Hematopoietic multipotent progenitor cell treated with erythropoietin and hydrocortisone succinate and interleukin-3 and kit ligand, for 8 days (in vitro differentiated cells): ENCODE measurements around the gene C19orf38.
A peak's percentile ranks its signal among the peaks of the same experiment; 100 is the strongest.

Experiments used
- DNase-seq: peaks from one replicate; pipeline ENCODE4 v3.0.0-alpha.2; 2015

C19orf38 gene

DNA sequence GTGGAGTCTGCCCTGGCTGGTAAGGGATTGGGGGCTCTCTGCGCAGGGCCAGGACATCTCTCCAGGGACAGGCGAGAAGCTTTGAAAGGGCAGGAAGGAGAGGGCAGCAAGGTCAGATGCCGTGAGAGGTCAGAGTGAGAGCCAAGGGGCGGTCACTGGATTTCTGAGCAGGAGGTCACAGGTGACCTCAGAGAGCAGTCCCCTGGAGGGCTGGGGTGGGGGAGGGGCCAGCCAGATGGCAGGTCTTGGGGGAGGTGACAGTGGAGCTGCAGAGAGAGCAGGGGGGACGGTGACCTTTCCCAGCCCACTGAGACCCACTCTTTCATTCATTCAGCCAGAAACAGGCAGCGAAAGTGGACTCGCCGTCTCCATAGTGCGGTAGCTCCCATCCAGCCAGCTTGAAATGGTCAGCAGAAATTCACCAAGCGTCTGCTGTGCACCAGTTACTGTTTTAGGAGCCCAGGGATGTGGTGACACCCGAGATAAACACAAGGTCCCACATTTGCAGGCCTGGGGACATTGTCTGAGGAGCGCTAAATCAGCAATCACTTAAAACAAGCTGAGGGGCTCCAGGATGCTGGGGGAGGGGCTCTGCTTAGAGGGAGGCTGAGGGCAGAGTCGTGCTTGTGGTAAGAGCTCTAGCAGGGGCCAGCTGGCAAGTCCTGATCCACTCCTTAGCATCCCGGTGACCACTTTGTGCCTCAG lies 33.3 kb downstream of the C19orf38 start:
- no peak for DNase-seq

GRCh38 chr19:10882108-10882457 lies 33.9 kb downstream of the C19orf38 start:
- no peak for DNase-seq

- peak; percentile 32 for DNase-seq
Observed at GRCh38 chr19:10884274-10884673, 36.1 kb downstream of the C19orf38 start.

DNA sequence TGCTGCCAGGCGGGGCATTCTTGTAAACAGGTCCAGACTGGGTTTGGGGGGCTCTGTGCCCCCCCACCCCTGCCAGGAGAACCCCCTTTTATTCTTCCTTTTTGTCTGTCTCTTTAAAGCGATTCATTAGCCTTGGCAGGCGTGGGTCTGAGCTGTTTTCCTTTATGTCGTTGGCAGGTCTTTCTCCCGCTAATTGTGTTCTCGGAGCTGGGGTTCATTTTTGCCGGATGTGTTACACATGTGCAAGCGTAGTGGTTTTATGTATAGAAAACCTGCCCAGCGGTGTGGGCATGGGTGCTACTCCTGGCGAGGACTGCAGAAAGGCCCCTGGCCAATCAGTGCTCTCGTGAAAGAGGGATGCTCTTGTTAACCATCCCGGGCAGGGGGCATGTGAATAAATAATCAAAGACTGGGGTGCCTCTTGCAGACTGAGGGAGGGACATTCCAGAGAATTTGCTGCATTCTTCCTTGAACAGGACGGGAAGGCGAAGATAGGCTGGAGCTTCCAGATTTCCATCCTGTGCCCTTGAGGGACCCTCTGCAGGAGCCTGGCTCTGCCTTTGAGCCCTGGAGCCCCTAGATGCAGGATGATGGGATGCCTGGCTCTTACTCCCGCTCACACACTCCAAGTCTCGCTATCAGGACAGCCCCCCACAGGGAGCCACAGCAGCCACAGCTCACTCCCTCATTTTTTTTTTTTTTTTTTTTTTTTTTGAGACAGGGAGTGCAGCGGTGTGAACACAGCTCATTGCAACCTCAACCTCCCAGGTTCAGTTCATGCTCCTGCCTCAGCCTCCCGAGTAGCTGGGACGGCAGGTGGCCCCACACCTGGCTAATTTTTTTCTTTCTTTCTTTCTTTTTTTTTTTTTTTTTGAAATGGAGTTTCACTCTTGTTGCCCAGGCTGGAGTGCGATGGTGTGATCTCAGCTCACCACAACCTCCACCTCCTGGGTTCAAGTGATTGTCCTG lies 37.3 kb downstream of the C19orf38 start:
- DNase-seq = no peak

- DNase-seq = no peak
Observed at GRCh38 chr19:10887616-10888367, 39.6 kb downstream of the C19orf38 start.

GRCh38 chr19:10888421-10888866 lies 40.2 kb downstream of the C19orf38 start:
- no peak for DNase-seq

DNA sequence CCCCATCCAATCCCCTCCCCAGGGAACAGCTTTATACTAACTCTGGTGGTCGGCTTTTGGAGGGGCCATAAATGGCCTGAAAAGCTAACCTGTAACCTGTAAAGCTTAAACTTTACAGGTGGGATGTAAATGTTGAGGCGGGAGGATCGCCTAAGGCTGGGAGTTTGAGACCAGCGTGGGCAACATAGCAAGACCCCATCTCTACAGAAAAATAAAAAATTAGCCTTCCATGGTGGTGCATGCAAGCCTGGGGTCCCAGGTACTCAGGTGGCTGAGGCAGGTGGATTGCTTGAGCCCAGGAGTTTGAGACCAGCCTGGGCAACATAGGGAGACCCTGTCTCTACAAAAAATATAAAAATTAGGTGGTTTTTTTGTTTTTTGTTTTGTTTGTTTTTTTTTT lies 41.7 kb downstream of the C19orf38 start:
- DNase-seq = no peak

- no peak for DNase-seq
Observed at GRCh38 chr19:10891405-10892086, 43.3 kb downstream of the C19orf38 start.

DNA sequence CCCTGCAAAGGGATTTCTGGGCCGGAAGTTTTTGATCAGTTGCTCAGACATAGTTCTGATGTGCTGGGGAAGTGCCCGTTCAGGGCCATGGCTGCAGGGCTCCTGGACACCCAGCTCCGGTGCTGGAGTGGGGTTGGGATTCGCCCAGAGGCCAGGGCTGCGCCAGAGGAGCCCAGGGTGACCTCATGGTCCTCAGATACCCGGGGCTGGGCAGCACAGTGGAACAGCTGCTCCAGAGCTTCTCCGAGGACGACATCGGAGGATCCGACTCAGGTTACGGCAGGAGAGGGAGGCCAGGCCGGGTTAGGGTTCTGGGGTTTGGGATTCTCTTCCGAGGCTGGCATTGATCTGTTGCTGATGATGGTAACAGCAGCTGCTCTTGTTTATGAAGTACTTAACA lies 44.0 kb downstream of the C19orf38 start:
- DNase-seq = no peak

GRCh38 chr19:10894911-10895213 lies 46.6 kb downstream of the C19orf38 start:
- DNase-seq = no peak

DNA sequence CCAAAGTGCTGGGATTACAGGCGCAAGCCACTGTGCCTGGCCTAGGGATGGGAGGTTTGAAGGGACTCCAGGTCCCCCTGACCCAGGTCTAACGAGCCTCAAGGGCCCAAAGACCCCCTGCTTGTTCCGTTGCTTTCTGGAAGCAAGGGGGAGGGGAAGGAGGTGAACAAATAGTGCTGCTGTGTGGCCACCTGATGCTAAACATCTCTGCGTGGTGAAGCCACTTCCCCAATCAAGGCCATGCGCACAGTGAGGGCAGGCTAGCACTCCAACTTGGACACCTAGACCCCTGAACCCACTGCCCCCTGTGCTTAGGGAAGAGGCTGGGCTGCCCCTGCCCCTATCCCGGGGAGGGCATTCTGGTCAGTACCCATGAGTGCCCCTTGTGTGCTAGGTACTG lies 47.1 kb downstream of the C19orf38 start:
- no peak for DNase-seq

DNA sequence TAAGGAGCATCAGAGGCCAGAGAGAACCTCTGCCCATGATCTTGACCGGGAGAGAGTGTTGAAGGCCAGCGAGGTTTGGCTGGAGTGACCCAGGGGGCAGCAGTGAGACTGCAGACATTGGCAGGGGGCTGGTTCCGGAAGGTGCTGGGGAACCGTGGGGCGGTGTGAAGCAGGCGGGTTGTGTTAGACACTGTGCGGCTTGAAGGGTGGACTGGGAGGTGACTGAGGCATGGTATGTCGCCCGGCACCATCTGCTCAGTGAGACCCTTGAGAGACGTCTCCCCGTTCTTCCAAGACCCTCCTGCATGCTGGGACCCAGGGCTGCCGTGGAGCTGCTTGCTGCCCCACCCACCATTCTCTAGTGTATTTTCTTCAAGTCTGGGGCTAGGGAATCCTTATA lies 47.7 kb downstream of the C19orf38 start:
- no peak for DNase-seq

DNA sequence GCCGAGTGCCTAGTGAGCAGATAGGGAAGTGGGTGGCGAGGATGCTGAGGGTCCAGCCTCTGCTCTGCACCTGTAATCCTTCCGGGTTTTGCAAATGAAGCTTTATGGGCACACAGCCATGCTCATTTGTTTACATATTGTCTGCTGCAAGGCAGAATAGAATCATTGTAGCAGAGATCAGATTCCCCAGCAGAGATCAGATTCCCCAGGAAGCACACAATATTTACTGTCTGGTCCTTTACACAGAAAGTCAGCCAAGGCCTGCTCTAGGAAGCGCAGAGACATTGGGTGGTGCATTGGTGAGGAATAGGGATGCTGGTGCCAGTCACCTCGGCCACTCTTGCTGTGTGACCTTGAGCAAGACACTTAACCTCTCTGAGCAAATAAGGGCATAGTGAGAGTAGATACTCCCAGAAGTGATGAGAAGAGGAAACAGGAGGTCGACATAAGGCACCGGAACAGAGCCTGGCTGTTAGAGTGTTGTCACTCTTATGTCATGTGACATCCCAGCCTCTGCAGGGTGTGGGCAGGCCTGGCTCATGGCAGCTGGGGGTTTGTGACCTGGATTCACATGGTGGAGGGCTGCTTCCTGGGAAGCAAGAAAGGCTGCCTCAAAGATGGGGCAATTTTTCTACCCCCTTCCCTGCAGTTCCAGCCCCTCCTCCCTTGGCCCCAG lies 48.8 kb downstream of the C19orf38 start:
- DNase-seq = peak; percentile 65

DNA sequence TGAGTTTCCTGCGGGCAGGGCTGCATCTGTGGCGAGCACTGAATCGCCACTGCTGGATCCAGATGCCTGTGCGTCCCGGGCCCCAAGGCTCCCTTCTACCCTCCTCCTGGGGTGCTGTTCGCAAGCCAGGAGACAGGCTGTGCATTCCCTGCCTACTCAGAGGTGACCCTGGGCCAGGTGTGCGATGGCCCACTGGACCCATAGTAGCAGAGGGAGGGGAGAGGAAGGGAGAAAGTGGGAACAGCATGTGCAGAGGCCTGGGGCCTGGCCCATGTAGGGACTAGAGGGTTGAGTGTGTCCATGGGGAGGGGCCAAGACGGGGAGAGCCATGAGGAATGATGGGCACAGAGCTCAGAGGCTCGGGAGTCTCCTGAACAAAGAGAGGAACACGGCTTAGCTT lies 50.4 kb downstream of the C19orf38 start:
- no peak for DNase-seq

GRCh38 chr19:10899151-10899653 lies 51.0 kb downstream of the C19orf38 start:
- DNase-seq = peak; percentile 99

- DNase-seq = no peak
Observed at GRCh38 chr19:10907925-10908324, 59.7 kb downstream of the C19orf38 start.

GRCh38 chr19:10908380-10908960 lies 60.3 kb downstream of the C19orf38 start:
- DNase-seq = no peak

- DNase-seq = no peak
Observed at GRCh38 chr19:10911579-10912363, 63.6 kb downstream of the C19orf38 start.

DNA sequence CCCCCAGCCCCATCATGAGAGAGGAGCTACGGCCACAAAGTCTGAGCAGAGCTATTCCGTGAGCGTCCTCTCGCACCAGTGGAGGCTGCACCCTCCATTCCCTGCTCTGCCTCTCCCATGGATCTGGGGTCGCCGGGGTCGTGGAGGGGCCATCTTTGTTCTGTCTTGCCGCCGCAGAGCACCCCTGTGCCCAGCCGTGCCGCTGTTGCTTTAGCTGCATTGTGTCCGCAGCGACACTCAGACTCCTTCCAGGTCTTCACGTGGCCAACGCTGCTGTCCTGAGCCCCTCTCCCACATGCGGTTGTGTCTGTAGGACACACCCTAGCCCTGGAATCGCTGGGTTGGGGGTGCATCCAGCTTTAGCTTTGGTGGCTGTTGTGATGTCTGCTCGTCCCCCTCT lies 64.4 kb downstream of the C19orf38 start:
- DNase-seq = no peak

GRCh38 chr19:10913716-10914340 lies 65.6 kb downstream of the C19orf38 start:
- DNase-seq = no peak
